ENCODE data around the gene AMOTL1.

DNA sequence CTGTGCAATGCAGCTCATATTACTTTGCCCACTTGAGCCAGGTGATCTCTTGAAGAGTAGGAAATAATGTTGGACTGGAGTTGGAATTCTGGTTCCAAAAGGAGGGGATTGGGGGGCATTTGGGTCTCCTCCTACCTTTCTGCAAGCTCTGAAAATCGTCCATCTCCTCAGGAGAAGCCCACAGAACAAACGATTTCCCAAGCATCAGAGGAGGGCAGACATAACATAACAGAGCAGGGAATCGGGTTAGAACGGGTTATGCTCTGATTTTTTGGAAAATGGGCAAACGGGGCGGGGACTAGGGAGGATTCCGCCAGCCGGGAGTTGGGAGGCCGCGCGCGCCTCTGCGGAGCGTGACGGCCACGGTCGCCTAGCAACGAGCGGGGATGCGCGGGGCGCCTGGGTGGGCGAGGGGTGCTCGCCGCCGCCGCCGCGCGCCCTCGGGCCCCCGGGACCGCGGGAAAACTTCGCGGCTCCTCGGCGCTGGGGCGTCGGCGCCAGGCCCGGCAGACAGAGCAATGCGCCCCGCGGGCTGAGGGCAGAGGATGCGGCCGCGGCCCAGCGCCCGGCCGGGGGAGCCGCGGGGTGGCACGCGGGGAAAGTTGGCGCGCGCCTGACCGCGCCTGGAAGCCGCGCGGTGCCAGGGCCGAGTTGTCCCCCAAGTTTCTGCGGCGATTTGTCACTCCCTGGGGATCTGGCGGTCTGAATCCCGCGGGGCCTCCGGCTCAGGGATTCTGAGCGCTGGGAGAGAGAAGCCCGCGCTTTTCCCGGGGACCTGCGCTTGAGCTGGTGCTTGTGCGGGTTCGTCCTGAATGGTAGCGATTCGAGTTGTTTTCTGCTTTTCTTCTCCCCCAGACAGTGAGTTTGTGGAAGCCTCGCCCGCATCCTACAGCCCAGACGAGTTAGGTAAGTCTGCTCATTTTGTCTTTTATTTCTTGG lies 27.8 kb upstream of the AMOTL1 start:
- no peak for TF ChIP-seq CTCF (IDR thresholded peaks at IDR 0.05)
- no peak for TF ChIP-seq POLR2A (IDR thresholded peaks at IDR 0.05)
